ENCODE results near the gene MCM5.

DNA sequence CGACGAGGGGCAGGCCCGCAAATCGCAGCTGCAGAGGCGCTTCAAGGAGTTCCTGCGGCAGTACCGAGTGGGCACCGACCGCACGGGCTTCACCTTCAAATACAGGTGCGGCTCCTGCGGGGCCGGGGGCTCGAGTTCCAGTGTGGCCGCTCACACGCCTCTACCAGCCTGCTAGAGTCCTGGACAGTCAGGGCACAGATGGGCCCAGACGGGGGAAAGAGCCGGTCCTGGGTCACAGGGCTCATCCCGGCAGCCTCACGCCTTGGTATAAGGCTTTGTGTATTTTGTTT, 506 bp downstream of the MCM5 start:
- TF ChIP-seq POLR2AphosphoS5 (IDR thresholded peaks at IDR 0.05; ENCODE audit: borderline replicate concordance, low read depth, low read length): no peak
- no peak for TF ChIP-seq EZH2 (IDR thresholded peaks at IDR 0.05)
